GM21723 (cell line): ENCODE data around the gene ANKRD10.

Experiments
- ATAC-seq: cut with Tn5 transposase; IDR thresholded peaks from one replicate; pipeline ENCODE4 v1.9.1; 2021; ENCODE audit warnings: mild to moderate bottlenecking, moderate library complexity; ENCODE audit not compliant: unreplicated experiment

The ANKRD10 gene

GRCh38 chr13:110916301-110917142 lies 1.7 kb upstream of the ANKRD10 start:
- ATAC-seq, result no peak

GRCh38 chr13:110915874-110916206 lies 971 bp upstream of the ANKRD10 start:
- no peak for ATAC-seq

GRCh38 chr13:110914331-110915056 lies 375 bp downstream of the ANKRD10 start:
- ATAC-seq, result peak; percentile 42

GRCh38 chr13:110914081-110914330 lies 863 bp downstream of the ANKRD10 start:
- ATAC-seq, result no peak

GRCh38 chr13:110913322-110914080 lies 1.4 kb downstream of the ANKRD10 start:
- no peak for ATAC-seq

GRCh38 chr13:110912651-110913051 lies 2.2 kb downstream of the ANKRD10 start:
- no peak for ATAC-seq

GRCh38 chr13:110911880-110912279 lies 3.0 kb downstream of the ANKRD10 start:
- ATAC-seq, result no peak

GRCh38 chr13:110910013-110910890 lies 4.6 kb downstream of the ANKRD10 start:
- ATAC-seq, result no peak

- no peak for ATAC-seq
These were observed 6.6 kb downstream of the ANKRD10 start for GRCh38 chr13:110907951-110908898.

- no peak for ATAC-seq
These were observed 7.6 kb downstream of the ANKRD10 start for GRCh38 chr13:110907301-110907700.

GRCh38 chr13:110904748-110905147 lies 10.1 kb downstream of the ANKRD10 start:
- ATAC-seq, result no peak

GRCh38 chr13:110902370-110902769 lies 12.5 kb downstream of the ANKRD10 start:
- ATAC-seq, result no peak

GRCh38 chr13:110897521-110897920 lies 17.3 kb downstream of the ANKRD10 start:
- ATAC-seq, result no peak

- no peak for ATAC-seq
These were observed 17.9 kb downstream of the ANKRD10 start for GRCh38 chr13:110897014-110897413.

GRCh38 chr13:110894086-110894485 lies 20.8 kb downstream of the ANKRD10 start:
- no peak for ATAC-seq

- no peak for ATAC-seq
These were observed 21.3 kb downstream of the ANKRD10 start for GRCh38 chr13:110893571-110893970.

GRCh38 chr13:110890279-110891165 lies 24.3 kb downstream of the ANKRD10 start:
- ATAC-seq, result no peak

- no peak for ATAC-seq
These were observed 26.5 kb downstream of the ANKRD10 start for GRCh38 chr13:110888390-110888789.
